Loucy (cell line): Measurements from ENCODE around the gene ARHGEF26.

Experiments
- CTCF ChIP-seq: fragments of 200-600 bp; sonication (generic); conservative IDR thresholded peaks from 2 replicates; pipeline ENCODE4 v1.5.1; 2014; ENCODE audit warnings: mild to moderate bottlenecking, antibody characterized with exemption, low read length
- EZH2phosphoT487 ChIP-seq: fragments of 200-600 bp; IDR thresholded peaks from 2 replicates; pipeline ENCODE4 v1.6.1; 2018; ENCODE audit warnings: antibody characterized with exemption, mild to moderate bottlenecking, moderate library complexity, borderline replicate concordance

- TF ChIP-seq CTCF (peak; percentile 73), EZH2phosphoT487 (no peak)
Observed at GRCh38 chr3:154095832-154096421, 25.3 kb upstream of the ARHGEF26 start.
